UCSD-AML1 (cell line): ENCODE measurements around the gene ATP6V1F.

Experiments
- DNase-seq: peaks from one replicate; lab custom pipeline; 2025; ENCODE audit not compliant: unreplicated experiment; lab: John Stamatoyannopoulos, UW

Gene ATP6V1F, protein sequence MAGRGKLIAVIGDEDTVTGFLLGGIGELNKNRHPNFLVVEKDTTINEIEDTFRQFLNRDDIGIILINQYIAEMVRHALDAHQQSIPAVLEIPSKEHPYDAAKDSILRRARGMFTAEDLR

DNA sequence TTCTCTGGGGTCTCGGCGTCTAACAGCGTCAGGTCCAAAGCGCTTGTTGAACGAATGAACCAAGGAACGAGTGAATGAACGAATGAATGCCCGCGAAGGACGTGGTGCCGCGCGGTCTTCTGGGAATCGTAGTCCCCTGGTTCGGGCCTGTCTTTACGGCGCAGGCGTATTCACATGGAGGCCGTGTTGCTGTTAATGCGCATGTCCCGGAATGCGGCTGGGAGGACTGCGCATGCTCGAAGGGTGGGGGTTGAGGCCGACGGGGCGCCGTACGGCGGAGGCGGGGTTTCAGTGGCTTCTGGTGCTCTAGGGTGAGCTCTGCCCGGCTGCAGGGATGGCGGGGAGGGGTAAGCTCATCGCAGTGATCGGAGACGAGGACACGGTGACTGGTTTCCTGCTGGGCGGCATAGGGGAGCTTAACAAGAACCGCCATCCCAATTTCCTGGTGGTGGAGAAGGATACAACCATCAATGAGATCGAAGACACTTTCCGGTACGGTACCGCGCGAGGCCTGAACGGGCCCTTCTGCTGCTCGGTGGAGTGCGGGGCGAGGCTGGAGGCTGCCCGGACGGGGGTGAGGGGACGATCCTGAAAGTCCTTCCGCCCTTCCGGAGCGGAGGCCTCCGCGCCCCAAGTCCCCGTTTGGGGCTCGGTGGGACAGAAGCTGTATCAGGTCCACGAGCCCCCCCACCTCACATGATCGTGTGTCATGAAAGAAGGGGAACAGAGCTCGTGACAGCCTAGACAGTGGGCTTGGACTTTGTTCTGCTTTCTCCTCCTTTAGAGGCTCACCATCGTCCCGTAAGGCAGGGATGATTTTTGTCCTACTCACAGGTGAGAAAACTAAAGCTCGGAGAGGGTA is at the start of gene ATP6V1F:
Gene ATP6V1F (plus strand): TSS at position 286 of the 862 bp plus-strand sequence. CDS start 49 bp downstream, at position 335.
- peak; percentile 93 for DNase-seq

DNA sequence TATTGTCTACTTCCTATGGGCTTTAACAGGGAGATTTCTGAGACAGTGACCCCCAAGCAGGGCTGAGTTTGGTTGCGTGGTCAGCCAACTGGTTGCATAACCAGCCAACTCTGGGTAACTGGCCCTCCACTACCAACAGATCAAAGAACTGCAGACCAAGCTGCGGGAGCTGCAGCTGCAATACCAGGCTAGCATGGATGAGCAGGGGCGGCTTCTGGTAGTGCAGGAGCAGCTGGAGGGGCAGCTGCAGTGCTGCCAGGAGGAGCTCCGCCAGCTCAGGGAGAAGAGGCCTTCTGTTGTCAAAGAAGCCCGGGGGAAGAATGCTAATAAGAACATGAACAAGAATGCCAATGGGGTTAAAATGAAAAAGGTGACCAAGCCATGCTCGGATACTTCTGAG is 48.2 kb upstream of the ATP6V1F start:
- DNase-seq = no peak

DNA sequence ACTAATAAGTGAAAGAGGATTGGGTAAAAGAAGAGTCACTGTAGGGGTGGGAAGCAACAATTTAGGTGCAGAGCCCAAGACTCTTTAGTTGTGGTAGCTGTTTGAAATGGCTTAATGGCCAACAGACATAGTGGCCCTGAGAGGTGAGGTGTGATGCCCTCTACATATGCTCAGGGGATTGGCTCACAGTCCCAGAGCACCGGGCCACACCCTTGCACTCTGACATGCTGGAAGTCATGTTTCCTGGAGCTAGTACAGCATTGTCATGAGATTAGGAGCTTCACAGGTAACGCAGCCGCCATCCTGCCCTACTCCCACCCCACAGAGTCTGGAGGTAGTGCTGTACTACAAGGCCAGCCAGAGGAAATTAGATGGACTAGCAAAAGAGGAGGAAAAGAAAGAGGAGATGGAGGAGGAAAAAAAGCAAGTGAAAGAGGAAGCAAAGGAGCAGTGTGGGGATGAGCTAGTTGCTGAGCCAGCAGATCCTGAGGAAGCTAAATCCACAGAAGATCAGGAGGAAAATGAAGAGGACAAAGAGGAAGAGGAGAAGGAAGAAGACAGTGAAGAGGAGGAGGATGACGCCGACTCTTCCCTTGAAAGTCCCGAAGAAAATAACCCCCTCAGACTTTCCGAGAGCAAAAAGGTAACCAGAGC is 47.2 kb upstream of the ATP6V1F start:
- DNase-seq = no peak

DNA sequence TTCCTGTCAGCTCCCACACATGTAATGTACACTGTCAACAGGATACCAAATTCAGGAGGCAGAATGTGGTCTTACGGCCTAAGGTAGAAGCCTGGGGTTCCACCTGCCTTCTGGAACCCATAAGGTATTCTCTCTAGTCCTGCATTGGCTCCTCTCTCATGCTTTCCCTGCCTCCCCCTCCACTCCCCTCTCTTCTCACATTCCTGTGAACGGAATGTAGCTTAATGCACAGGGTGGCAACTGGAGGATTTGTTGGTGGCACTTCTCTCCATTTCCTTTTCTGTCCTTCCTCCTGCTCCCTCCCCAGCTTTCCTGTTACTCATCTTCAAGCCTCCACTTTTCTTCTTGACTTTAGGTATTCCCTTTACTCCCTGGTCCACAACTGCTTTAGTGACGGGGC is 44.0 kb upstream of the ATP6V1F start:
- DNase-seq = no peak

DNA sequence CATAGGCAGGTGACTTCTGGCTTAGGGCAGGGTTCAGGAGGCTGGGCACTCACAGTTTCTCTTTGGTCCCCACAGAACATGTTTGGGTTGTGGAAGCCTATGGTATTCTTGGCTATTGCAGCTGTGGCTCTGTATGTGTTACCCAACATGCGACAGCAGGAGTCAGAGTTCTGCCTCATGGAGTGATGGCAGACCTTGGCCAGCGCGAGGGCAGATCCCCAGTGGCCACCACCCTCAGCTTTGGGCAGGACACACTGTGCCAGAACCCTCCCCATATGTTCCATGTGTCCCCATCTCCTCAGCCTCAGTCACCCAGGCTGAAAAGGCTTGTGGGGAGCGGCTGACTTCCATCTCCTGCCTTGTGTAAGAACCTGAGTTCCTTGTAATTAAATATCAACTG is 40.9 kb upstream of the ATP6V1F start:
- no peak for DNase-seq

DNA sequence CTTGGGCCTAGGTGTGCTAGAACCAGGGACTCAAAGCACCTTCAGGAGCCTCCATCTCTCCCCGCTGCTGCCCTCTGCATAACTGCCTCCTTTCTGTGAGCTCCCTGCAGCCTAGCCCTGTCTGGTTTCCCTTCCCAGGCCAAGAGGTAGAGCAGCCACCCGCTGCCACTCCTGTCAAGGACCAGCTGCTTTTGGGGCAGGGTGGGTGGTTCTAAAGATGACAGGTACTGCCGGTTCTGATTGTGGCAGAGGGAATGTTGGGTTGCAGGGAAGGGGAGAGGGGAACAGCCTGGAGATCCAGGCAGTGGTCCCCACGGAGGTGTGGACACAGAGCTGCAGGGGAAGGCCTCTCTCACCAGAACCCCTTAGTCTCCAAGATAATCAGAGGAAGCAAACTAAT is 36.1 kb upstream of the ATP6V1F start:
- DNase-seq = no peak

DNA sequence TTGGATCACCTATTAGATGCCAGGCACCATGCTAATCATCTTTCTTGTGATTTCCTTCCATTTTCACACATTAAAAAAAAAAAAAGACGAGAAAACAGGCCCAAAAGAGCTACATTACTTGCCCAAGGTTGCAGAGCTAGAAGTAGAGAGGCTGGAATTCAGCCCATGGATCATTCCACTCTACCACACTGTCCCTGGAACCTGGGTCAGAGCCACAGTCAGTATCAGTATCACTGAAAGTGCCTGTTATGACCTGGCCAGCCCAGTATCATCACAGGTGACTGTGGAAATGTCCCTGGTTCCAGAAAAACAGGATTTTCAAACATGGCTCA is 35.8 kb upstream of the ATP6V1F start:
- no peak for DNase-seq

DNA sequence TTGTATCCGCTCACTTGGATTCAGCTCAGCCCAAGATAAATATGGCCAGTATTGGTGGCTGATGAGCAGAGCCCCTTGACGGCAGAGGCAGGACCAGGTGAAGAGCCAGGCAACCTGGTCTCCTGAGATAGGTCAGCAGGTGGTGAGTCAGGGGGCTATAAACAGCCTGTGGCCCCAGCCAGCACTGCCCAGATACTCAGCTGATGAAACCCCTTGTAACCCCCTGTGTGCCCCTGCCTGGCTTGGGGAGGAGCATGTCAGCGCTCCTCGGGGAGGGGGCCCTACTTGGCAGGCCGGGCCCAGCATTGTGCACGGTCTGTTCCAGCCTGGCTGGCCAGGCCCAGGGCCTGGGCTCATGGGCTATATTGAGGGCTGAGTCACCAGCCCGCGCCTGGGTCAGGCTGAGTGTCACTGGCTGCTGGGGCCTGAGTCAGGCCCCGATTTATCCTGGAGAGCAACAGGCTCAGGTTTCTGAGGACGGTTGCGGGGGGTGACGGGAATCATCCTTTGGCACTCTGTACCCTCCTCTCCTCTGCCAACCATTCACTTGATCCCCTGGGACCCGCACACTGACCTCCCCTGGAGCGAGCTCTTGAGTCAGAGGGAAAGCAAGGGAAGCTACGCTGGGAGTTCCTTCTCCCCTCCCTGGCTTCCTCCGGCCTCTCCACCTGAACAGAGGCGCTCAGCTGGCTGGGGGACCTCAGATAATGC is 35.3 kb upstream of the ATP6V1F start:
- no peak for DNase-seq

DNA sequence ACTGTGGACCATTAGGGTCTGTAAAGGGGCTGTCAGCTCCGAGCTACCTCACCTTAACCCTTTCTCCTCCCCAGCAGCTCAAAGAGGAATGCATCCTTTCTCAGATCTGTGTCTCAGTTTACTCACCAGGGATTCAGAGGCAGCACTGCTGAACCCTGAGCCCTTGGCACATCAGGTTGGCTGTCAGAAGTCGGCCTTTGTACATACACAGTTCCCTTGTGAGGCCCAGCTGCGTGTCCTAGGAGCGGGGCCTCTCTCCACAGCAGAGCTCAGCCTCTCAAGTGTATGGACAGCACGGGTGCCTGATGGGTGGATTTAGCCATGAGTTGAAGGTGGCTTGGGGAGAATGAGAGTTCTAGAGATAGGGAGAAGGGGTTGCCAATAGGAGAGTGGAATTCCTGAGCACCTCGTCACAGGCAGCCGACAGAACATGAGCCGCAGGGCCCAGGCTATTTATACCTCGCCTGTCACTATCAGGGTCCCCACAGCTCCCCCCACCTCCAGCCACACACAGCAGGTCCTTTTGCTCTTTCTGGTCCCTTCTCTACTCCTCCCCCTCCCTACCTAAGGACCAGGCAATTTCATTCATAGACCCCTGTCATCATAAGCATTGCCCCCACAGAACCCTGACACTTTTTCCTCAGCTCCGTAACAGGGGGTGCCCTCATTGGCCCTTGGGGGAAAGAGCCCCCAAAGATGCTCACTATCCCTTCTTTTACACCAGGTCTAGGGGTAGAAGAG is 34.5 kb upstream of the ATP6V1F start:
- DNase-seq = no peak

DNA sequence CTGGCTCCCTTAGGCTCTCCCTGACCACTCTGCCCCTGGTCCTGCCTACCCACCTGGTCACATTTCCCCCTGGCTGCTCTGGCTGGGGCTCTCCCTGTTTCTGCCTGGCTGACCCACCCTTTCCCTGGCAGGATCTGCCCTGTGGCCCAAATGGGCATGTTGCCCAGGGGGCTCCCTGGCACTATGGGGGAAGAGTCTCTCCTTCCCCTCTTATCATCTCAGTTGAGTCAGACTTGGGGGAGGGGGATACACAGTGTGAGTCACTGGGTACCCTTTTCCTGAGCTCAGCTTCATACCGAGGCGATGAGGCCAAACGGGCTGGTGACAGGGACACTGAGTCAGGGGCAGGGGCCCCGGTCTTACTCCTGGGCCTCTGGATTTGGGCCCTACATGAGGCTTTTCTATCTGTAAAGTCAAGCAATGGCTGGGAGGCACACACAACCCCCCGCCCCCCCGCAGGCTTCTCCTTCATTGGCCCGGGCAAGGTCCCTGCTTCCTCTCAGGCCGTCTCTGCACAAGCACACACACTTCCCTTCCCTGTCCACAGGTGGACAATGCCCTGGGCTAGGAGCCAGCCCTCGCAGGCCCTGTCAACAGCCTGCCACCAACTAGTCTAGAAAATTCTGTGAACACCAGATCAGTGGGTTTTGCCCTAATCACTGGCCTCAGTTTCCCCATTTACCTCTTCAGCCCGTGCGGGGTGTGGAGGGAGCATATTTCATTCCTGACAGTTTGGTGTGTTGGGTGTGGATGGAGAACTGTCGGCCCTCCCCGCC is 33.1 kb upstream of the ATP6V1F start:
- no peak for DNase-seq

DNA sequence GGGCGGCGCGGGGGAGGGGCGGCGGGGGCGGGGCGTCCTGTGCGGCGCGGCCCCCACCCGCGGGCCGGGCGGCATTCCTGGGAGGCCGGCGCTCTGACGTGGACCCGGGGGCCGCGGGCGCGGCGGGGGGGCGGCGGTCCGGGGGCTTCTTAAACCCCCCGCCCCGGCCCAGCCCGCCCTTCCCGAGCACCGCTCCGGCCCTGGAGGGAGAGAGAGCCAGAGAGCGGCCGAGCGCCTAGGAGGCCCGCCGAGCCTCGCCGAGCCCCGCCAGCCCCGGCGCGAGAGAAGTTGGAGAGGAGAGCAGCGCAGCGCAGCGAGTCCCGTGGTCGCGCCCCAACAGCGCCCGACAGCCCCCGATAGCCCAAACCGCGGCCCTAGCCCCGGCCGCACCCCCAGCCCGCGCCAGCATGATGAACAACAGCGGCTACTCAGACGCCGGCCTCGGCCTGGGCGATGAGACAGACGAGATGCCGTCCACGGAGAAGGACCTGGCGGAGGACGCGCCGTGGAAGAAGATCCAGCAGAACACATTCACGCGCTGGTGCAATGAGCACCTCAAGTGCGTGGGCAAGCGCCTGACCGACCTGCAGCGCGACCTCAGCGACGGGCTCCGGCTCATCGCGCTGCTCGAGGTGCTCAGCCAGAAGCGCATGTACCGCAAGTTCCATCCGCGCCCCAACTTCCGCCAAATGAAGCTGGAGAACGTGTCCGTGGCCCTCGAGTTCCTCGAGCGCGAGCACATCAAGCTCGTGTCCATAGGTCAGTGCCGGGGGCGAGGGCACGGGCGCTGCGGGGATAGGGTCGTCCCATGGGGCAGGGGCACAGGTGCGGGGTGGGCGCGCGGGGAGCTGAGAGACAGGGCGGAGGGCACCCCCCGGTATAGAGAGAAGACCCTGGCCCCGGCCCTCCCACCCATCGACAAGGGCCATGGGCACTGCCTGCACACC is 32.2 kb upstream of the ATP6V1F start, which contains the start of gene FLNC:
Gene FLNC (plus strand): TSS at position 176 of the 947 bp plus-strand sequence. CDS start 232 bp downstream, at position 408.
- DNase-seq = no peak

DNA sequence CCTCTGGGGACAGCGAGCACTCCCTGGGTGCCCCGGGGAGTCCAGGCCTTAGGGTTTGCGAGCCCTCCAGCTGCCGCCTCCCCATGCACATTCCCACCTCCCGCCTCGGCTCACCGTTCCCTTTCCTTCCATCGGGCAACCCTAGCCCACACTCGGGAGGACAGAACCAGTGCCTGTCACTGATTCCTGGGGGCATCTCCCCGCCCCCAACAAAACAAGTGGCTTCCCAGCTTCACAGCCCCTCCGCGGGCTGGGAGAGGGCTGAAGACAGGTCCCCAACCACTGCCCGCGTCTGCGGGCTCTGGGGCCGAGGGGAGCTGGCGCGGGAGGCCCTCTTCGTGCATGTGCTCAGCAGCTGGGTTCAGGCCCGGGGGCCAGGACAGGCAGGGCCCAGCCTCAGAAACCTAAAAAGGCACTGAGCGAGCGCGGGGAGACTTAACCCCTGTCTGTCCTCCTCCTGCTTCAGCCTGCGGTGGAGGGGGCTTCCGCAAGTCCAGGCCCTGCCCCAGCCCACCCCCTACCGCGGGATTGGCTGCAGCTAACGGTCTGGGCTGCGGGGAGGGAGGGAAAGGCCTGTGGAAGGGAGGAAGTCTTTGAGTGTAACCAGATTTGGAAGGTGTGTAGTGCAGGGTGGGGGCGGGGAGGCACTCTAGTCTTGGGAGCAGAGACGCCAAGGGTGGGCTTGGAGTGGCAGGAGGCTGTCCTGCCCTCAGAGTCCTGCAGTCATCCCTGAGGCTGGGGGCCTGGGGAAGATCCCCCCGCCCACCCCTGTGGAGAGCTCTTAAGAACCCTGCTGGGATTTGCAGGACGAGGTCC is 31.3 kb upstream of the ATP6V1F start:
- peak; percentile 13 for DNase-seq

DNA sequence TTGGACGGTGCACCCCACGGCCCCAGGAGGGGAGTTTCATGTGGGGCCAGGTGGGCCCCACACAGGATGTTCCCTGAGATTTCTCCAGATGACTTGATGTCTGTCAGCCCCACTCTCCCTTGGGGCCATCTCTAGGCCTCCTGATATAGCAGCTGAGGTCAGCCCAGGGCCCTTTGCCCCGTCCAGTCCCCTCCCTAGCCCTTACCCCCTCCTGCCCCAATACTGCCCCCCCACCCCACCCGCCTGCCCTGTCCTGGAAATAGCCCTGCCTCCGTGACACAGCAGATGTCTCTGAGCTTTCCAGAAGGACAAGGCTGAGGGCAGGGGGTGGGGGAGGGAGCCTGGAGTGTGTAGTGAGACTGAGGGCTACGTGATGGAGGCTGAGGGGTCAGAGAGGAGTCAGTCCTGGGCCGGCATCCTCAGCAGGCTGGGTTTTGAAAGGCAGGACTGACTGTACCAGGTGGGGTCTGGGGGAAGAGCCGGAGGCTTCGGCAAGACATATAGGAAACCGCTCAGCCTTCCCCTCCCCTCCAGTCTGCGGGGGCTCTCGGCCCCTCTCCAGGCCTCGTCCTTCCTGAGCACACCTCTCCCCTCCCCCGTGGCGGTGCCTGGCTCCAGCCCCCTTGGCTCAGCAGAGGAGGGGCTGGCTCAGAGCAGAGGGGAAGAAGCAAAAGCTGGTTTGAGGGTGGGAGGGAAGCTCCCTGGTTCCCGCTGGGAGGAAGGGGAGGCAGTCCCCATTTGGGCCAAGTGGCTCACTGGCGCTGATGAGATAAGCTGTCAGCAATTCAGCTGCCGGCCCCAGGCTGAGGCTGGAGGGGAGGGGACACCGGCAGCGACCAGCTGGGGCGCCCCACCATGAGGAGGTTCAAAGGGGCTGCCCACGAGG is 30.4 kb upstream of the ATP6V1F start:
- no peak for DNase-seq

DNA sequence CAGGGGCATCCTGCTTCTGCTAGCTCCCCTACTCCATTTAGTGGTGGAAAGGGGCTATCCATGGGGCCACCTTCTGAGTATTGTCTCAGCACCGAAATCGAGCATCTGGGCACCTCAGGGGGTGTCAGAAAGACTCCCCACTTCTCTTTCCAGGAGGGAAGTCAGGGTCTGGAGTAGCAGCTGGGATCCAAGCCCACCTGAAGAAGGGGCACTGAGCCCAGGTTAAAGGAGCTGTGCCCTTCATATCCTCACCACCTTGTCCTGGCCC is 29.8 kb upstream of the ATP6V1F start:
- DNase-seq = no peak

DNA sequence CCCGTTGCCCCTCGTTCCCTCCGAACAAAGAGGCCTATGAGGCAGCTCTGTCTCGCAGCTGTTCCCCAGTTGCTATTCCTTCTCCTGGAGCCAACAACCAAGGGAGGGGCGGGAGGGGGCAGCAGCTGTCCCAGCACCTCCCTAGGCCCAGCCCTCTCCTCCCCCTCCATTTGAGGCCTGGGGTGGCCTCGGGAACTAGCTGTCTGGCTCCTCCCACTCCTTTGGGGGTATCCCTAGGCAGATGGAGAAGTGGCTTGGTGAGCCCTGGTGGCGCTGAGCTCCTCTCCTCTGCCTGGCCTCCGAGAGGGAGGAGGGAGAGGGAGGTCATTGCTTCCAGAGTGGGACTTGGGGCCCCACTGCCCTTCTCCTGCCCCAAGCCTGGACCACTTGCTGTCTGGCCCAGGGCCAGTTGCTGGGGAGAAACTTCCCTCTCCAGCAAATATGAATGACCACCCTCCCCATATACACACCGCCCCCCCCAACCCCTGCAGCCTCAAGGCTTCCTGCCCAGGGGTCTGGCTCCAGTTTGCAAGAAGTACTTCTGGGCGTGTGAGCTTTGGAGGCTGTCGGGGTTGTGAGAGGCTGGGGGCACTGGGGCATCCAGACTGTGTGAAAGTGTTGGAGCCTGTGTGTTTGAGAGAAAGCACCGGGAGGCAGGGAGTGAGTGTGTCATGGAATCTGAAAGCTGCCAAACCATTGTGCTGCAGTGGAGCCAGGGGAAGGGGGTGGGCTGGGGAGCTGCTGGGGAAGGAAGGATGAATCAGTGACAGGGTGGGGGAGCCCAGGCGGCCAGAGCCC is 29.3 kb upstream of the ATP6V1F start:
- DNase-seq = peak; percentile 16

DNA sequence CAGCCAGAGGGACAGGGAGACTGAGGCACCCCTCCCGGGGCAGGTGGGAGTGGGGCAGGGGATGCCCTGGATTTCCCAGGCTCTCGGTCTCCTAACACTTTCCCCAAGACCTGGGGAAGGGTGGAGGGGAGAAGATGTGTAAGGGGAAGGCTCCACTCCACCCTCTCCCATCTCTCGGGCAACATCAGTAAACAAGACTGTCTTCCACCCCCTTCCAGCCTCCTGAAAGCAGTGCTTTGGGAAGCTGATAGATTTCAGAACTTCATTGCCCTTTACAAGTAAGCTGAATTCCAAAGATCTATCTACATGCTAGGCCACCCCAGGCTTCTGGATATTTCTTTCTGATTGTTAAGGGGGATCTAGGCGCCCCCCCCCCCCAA is 28.7 kb upstream of the ATP6V1F start:
- DNase-seq = no peak
